GM19395 (cell line): ENCODE data around the gene SYT7.

Experiments
- ATAC-seq: cut with Tn5 transposase; IDR thresholded peaks from one replicate; pipeline ENCODE4 v1.9.1; 2021; ENCODE audit warnings: mild to moderate bottlenecking, moderate library complexity; ENCODE audit not compliant: unreplicated experiment

The SYT7 gene

DNA sequence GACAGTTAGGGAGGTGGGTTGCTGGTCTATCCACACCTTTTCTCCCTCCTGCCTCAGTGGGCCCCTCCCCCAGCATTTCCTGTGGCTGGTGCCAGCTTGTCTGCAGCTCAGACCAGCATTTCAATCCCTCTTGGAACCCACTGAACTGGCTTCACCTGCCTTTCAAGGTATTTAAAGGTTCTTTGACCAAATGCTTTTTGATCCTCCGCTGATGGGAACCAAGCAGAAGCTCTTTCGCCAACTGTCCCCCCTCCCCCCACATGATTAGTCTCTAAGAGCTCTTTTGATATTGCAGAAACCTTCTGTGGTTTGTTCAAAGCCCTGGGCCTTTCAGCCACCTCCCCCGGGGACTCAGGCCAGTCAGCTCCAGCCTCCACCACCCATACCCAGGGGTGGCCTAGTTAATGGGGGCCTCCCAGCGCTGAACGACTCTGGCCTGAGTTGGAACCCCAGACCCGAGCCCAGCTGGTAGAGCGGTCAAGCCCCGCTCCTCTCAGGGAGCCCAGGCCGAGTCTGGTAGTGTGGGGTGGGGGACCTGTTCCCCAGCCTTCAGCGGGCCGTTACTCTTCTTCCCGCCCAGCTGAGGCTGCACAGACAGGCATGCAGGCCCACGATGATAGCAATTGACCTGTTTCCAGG is 6.0 kb upstream of the SYT7 start:
- ATAC-seq = no peak

DNA sequence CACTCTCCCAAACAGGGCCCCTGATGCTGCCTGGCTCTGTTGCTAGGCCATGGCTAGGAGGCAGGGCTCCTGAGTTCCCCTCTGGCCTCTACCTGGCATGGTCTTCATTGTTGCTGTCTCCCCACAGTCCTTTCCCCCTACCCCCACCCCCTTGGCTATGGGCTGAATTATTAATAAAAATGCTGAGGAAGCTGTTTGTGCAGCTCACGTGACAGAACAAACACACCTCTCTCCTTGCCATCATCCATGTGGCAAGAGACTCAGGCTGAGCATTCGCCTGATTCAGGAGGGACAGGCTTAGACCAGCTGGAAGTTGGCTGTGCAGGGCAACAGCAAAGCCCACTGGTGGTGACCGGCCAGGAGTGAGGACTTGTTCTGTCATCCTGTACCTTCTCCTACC is 4.2 kb upstream of the SYT7 start:
- no peak for ATAC-seq

DNA sequence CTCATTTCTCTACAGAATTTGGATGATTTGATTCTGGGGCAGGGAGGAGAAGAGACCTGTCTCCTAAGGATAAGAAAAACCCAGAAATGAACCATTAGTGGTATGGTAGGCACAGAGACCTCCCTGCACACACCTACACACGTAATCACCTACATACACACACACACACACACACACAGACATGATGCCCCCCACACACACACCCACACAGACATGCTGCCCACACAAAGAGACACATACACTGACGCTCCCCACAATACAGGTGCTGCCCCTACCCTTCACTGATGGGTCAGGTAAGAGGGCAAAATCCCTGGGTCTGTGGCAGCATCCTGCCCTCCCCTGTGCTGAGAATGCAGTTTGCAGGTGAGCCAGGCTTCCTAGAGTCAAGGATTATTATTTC is 1.1 kb upstream of the SYT7 start:
- ATAC-seq = no peak

DNA sequence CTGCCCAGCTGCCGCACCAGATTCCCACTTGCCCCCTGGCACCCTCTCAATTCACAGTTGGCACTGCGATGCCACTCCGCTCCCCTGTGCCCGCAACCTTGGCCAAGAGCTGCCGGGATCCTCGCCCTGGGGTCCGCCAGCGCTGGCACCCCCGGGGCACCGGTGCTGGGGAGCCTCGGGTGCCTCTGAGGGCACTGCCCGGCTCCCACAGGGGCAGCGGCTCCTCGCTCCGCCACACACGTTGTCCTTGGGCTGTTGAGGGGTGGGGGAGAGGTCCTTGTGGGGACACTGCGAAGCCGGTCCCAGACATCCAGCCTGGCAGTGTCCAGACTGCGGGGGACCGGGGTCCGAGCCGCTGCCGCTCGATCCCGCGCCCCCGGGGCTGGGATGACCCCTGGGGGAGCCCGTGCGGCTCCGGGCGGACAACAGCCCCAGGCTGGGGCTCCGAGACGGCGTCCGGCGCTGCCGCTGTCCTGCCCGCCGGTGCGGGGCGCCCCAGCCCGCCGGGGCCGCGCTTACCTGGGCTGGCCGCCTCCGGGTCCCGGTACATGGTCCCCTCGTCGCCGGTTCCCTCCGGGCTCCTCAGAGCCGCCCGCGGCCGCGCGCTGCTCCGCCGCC is 496 bp downstream of the SYT7 start:
- ATAC-seq = no peak

DNA sequence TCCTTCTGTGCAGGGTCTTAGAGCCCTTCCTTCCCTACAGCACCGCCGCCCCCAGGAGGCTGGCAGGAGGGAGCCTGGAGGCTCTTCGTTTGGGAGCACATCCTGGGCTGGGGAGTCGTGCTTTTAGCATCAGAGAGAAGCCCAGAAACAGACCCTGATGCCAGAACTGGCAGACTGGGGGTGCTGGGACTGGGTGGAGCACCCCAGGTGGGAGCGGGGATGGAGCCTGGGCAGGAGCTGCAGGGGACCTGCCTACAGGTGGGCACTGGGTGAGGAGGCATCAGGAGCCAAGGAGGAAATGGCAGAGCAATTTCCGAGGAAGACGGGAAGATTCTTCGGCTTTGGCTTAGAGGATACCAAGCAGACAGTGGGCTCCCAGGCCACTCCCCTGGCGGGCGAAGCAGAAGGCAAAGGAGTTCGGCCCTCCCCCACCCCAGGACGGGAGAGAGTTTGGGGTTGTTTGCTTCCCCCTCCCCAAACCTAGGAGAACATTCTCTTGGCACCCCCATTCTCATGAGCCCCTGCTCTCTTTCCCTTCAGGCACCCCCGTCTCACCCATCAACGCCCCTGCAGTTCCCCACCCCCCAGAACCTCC is 1.1 kb downstream of the SYT7 start:
- ATAC-seq = no peak

DNA sequence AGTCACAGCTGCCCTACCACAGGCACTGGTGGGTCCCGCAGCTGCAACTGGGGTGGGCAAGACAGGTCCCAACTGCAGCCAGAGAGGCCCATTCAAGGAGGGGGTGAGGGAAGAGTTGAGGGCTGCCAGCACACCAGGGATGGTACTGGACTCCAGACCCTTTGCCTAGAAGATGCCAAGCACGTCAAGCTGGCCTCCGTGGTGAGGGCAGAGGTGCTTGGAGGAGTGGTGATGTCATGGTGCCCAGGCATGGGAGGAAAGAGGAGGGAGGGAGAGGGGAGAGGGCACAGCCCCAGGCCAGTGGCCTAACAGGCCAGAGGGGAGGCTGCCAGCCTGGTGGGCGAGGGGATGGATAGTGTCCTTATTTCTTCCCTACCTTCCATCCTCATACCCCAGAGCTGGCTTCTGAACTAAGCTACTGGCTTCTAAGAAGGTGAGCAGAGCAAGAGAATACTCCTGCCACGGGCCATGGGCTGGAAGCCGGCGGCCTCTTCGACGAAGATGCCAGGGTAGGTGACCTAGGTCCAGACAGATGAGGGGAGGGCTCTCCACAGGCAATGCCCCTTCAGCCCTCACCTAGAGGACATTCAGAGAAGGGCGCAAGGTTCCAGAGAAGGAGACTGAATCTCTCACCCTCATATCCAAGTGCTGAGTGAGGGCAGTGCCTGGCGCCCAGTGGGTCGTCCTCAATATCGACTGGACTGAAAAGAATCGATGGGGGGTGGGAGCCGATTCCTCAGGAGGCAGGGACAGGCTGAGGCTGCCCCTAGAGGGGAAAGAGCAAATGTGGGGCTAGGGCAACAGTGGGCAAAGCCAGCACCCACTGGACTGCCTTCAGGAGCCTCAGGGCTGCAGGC is 1.8 kb downstream of the SYT7 start:
- ATAC-seq = no peak

DNA sequence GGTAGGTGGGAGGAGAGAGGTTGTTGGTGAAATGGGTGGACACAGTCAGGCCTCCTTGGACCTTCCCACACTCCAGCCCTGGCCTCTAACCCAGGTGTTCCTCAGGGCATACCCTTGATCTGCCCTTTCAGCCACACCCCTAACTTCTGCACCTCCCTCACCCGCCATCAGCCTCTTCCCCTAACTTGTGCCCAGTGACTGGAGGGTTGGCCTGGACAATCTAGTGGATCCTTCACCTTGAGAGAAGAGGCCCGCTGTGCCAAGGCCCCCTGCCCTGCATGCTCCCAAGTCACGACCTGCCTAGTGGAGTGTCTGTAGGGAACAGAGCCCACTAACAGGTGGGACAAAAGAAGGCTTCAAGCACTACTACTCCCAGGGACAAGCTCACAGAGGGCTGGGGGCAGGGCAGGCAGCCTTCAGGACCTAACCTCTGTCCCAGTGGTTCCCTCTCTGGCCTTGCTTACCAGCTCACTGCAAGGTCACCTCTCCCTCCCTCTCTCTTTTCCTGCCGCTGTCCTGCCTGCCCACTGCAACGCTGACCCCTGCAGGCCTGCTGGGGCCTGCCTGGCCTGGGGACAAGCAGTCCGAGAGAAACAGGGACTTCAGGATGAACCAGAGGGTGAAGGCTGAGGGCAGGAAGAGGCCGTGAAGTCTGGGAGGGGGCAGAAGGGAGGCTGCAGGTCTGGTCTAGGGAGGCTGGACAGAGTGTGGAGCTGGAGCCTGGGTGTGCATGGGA is 3.3 kb downstream of the SYT7 start:
- no peak for ATAC-seq

DNA sequence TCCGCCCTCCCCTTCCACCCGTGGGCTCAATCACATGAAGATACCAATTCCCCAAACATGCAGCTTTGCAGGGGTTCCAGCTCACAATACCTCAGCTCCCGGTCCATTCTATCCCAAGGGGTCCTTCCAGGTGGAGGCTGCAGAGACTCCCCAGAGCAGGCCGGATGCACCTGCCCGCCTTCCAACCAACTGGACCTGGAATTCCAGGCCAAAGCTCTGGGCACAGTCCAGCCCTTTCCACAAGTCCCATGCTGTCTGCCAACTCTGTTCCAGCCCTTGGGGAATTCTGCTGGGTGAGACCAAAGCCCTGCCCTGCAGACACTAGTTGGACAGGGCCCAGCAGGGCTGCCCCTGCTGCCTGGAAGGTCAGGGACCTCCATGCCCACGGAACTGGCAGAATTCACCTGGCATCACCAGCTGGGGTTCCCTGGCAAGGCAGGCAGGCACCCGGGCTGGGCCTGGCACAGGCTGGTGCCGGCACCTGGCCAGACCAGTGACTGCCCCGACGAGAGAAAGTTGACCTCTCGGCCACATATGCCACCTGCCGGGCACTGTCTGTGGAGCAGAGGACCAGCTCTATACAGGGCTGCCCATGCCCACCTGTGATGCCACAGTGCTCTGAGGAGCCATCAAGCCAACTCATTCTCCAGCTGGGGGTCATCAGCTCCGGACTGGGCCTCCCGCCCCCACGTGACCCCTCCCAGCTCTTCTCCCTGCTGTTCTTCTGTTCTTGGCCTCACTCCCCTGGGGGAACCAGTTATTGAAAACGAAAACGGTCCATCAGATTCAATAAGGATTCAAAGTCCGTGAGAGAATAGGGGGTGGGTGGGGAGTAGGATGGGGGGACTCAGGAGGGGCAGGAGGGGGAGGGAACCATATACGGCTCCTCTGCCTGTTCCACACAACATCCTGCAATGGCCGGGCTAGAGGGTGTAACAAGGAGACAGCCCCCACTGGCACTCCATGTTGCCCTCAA is 4.7 kb downstream of the SYT7 start:
- no peak for ATAC-seq

DNA sequence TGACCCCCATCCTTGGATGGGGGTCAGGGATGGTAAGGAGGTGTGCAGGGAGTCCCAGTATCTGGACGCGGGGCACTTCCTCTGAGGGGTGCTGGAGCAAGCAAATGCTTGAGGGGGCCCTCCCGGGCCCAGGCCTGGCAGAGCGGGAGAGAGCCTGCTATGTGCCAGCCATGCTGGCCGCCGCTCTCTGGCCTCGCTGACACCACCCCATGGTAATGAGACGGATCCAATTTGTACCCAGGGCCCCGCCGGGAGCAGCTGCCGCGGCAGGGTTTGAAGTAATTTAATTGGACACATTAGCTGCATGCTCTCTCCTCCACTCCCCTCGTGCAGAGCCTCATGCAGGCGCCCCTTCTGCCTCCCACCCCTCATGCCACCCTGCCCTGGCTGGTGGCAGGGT is 6.3 kb downstream of the SYT7 start:
- ATAC-seq = no peak

DNA sequence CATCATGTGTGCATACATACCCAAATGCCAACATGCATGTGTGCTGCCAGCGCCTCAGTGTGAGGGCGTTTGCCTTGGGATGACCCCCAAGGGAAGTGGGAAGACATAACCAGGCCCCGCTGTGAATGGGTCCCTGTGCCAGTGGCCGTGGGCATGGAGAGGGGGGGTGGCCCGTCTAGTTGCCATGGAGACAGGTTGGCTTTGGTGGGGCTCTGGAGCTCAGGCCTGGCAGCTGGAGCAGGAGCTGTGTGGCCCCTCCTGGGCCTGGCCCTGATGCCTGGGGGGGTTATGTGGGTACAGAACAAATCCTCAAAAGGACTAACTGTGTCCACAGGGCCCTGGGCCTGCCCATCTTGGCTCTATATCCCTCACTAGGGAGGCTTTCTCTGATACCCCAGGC is 8.0 kb downstream of the SYT7 start:
- ATAC-seq = no peak

DNA sequence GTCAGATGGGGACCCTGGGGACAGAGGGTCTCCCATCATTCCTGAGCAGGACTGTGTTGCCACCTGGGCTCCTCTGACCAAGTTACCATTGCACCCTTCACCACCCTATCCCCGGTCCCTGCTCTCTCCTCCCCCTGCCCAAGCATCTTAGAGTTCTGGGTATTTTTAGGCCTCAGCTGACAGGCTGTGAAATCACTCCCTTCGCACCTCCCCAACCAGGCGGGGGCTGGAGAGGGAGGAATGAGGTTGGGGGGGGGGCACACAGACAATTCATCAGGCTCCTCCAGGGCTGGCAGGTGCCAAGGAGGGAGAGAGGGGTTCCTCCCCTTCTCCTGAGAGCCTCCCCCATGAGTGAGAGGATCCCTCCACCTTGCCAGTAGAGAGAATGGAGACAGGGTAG is 9.0 kb downstream of the SYT7 start:
- no peak for ATAC-seq

DNA sequence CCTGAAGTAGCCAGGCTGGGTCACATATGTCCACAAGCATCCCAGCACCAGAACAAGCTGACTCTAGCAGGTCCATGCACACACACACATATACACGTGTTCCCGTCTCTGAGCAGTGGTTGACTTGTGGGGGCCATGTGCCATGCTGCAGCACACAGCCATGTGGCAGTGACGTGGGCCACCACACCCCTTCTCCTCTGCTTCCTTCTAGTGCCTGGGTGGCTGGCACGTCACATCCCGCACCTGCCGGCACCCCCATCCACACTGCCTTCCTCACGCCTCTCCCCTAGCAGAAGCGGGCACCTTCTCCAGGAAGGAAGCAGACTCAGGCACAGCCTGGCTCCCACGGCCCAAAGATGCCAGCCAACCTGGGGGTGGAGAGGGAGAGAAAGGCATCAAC is 9.5 kb downstream of the SYT7 start:
- ATAC-seq = no peak

DNA sequence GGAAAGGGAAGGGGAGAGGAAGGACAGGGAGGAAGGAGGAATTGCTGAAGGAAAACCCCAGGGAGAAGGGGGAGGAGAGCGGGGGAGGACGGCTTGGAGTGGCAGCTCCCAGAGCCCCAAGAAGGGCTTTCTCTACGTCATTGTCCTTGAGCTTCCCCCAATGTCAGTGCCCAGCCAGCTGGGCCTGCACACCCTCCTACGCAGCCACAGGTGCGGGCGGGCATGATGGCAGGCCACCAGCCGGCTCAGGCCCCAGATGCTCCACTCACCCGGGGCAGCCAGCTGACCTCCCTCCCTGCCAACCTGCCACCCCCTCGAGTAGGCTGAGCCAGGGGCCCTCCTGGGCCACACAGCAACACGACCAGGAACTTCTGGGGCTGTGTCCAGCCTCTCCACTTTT is 11.2 kb downstream of the SYT7 start:
- ATAC-seq = no peak

DNA sequence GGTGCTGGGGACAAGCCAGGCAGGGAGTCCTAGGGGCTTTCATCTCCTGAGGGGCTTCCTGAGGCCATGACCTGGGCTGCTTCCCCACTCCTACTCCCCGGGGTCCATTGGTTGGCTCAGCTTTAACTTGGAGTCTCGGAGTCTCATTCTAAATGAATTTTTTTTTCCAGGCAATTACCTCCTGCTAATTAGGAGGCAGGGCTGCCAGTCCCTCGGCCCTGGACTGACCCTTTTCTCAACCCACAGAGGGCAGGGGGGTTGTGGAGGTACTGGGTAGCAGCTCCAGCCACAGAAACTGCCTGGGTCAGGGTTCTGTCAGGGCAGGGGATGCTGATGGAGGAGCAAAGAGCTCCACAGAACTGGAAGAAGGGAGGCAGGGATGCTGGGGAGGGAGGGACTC is 11.9 kb downstream of the SYT7 start:
- no peak for ATAC-seq

DNA sequence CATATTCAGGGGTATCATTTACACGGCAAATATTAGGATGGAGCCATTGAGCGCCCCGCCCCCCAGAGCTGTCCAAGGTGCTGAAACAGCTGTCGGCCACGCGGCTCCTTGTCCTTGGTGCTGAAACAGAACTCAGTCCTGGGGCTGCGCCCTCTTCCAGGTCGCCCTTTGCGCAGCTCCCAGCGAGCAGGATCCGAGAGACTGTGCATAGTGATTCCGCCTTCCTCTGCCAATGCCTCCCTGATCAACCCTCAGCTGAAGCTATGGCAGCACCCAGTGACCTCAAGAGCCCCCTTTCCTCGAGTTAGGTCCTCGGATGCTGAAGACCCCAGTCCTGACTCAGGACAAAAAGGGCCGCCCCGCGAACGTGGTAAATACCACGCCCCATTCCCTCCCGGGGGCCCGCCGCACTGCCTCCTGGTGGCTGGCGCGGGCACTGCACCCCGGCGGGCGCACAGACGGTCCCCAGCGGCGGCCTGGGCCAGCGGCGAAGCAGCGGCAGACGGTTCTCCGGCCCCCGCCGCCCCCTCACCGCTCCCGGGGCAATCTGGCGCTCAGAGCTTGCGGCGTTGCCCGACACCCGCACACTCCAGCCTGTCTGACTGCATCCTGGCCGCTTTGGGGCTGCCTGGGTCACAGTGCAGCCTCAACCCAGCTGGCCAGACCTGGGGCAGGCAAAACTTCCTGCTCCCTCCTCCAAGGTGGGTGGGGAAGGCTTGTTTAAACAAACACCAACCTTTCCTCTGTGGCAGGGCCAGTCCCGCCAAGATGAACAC is 13.4 kb downstream of the SYT7 start:
- ATAC-seq = no peak

DNA sequence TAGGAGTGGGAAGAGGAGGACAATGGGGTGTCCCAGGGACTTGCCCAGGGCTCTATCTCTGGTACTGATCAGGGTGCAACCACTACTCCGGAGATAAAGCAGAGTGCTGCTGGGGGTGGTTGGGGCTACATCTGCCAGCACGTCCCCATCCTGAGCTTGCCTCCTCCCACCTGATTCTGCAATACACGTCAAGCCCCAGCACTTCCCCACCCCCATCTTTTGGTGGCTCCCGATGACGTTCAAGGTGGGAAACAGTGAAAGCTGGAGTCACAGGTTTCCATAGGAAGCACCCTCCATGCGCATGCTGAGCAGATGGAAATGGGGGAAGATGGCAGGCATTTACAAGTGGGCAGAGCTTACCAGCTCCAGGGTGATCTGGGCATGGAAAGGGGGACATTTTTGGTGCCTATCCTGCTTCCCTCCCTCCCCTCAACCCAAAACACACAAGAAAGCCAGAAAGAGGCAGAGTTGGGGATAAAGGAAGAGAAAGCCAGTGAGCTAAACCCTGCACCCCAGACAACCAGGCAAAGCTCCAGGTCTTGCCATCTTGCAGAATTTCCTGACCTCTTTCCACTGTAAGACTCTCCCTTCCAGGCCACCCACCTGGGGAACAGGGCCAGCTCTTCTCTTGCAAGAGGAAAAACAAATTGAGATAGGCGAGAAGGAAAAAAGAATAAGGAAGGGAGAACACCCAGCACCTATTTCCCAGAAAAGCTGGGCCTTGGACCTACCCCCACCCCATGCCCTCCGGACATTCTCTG is 15.8 kb downstream of the SYT7 start:
- no peak for ATAC-seq

DNA sequence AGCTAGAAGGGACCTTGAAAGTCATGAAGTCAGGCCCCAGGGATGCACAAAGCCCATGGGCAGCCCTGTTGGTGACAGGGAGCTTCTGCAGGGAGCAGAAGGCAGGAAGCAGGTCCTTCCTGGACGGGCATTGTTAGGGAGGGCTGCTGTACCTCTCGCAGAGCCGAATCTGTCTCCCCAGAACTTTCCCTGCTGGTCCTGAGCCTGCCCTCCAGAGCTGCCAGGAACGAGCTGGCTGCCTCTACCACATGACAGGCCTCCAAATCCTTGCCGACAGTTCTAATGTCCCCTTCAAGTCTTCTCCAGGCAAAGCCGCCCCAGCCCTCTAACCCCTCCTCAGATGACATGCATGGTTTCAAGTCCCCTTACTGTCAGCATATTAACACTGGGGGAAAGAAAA is 20.1 kb downstream of the SYT7 start:
- ATAC-seq = no peak

DNA sequence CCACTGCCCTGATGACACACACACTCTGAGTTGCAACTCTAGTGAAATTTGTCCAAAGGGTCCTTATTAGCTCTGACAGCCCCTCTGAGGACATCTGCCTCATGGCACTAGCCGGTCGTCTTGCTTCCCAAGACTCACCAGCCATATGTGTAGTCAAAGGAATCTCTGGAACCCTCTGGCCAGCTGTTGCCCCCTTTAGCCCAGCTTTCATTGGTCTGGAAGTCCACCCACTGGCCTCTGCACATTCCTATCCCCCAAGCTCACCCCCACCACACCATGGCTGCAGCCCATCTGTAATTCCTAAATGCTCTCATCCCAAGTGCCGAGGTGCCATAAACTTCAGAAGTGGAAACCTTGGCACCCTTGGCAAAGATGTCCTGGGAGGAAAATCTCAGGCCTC is 24.3 kb downstream of the SYT7 start:
- no peak for ATAC-seq

DNA sequence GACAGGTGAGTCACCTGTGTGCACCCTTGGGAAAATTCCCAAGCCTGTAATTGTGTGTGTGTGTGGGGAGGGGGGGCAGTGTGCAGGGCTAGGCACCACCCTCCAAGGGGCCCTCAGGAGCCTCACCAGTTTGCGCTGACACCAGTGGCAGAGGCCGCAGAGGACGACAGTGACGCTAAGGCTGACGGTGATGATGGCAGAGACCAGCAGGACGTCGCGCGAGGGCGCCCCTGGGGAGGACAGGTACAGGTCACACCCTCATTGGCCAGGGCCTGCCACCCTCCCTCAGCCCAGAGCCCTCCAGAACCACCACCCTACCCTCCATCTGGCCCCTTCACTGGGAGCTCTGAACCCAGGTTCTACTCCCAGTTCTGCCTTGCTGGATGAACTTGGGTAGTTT is 24.9 kb downstream of the SYT7 start:
- ATAC-seq = no peak
